A172 (cell line): ENCODE data around the gene ARID1B. TPM values are rescaled to one million over a fixed set of nuclear protein-coding genes. Genes with fewer than 3 reads are reported as not detected.

Experiments used
- DNase-seq: peaks from one replicate; pipeline ENCODE4 v3.0.0-alpha.2; 2015; ENCODE audit warnings: low spot score
- total RNA-seq: library from RNA; depleted of rRNA; stranded (reverse); fragments of >200 nt; shearing (Covaris generic); gene quantifications from 2 replicates; pipeline ENCODE4 v1.2.3, GENCODE V29; 2014

Gene ARID1B
- total RNA-seq, 1 experiment from 2014 or later = 14.4 TPM

GRCh38 chr6:157207521-157208076, 430.4 kb downstream of the ARID1B start:
- DNase-seq = no peak

GRCh38 chr6:157209865-157210530, 432.8 kb downstream of the ARID1B start:
- DNase-seq = no peak

GRCh38 chr6:157210954-157211353, 433.8 kb downstream of the ARID1B start:
- DNase-seq = no peak

GRCh38 chr6:157211603-157212455, 434.7 kb downstream of the ARID1B start:
- no peak for DNase-seq

- DNase-seq = no peak
These were observed 436.2 kb downstream of the ARID1B start for GRCh38 chr6:157213426-157213825.

GRCh38 chr6:157213907-157214565, 436.9 kb downstream of the ARID1B start:
- DNase-seq = no peak

GRCh38 chr6:157215717-157216116, 438.5 kb downstream of the ARID1B start:
- no peak for DNase-seq

- DNase-seq = no peak
These were observed 439.4 kb downstream of the ARID1B start for GRCh38 chr6:157216570-157216969.

- DNase-seq = no peak
These were observed 440.2 kb downstream of the ARID1B start for GRCh38 chr6:157217198-157217893.

- no peak for DNase-seq
These were observed 440.8 kb downstream of the ARID1B start for GRCh38 chr6:157217894-157218370.

- DNase-seq = no peak
These were observed 441.4 kb downstream of the ARID1B start for GRCh38 chr6:157218371-157219198.

GRCh38 chr6:157219201-157220200, 442.3 kb downstream of the ARID1B start:
- peak; percentile 26 for DNase-seq

GRCh38 chr6:157220485-157220884, 443.3 kb downstream of the ARID1B start:
- DNase-seq = no peak

- DNase-seq = no peak
These were observed 444.1 kb downstream of the ARID1B start for GRCh38 chr6:157221049-157221816.

GRCh38 chr6:157221817-157222175, 444.6 kb downstream of the ARID1B start:
- no peak for DNase-seq

GRCh38 chr6:157222201-157222981, 445.2 kb downstream of the ARID1B start:
- no peak for DNase-seq

- DNase-seq = no peak
These were observed 445.8 kb downstream of the ARID1B start for GRCh38 chr6:157223021-157223430.

- DNase-seq = no peak
These were observed 446.3 kb downstream of the ARID1B start for GRCh38 chr6:157223511-157223910.
